IMR-90 (cell line): ENCODE results near the gene CEBPE. TPM values are rescaled to one million over a fixed set of nuclear protein-coding genes. Genes with fewer than 3 reads are reported as not detected.

Experiments
- ATAC-seq: fragments of 200-7000 bp; cut with Tn5 transposase; 2 replicates; pipeline ENCODE4 v1.9.1; 2020; ENCODE audit warnings: low read depth, mild to moderate bottlenecking, moderate library complexity
- BruUV-seq: library from RNA; stranded (reverse); fragments of 400-500 nt; replicated peaks from 2 replicates; lab custom pipeline; 2021; lab: Mats Ljungman, UMichigan
- CTCF ChIA-PET: fragments of 300-600 bp; formaldehyde crosslinking; extraction: SDS; loops from one replicate; lab custom pipeline; 2021; ENCODE audit warnings: antibody characterized with exemption; lab: Yijun Ruan, JAX
- POLR2A ChIA-PET: fragments of 300-600 bp; sonication (Branson Sonifier 250); formaldehyde crosslinking; loops from one replicate; lab custom pipeline; 2022; ENCODE audit warnings: antibody characterized with exemption; ENCODE audit not compliant: unreplicated experiment; lab: Charles Lee
- DNase-seq: peaks from one replicate; pipeline ENCODE4 v3.0.0; 2013
- H2AFZ ChIP-seq: replicated peaks from 2 replicates; pipeline ENCODE3; 2013; ENCODE audit warnings: low read length, mild to moderate bottlenecking; ENCODE audit not compliant: poor library complexity
- H2AK5ac ChIP-seq: 2 replicates; pipeline ENCODE4 v1.6.1; 2013; ENCODE audit warnings: low read depth, low read length, inconsistent platforms
- H2AK9ac ChIP-seq: replicated peaks from 2 replicates; pipeline ENCODE3; 2013; ENCODE audit warnings: mild to moderate bottlenecking, low read depth, low read length, moderate library complexity; ENCODE audit not compliant: poor library complexity
- H2BK120ac ChIP-seq: 2 replicates; pipeline ENCODE4 v1.6.1; 2013; ENCODE audit warnings: low read depth, low read length, inconsistent platforms
- H2BK15ac ChIP-seq: 3 replicates; pipeline ENCODE4 v1.6.1; 2013; ENCODE audit warnings: low read depth, low read length, inconsistent platforms
- H2BK20ac ChIP-seq: 2 replicates; pipeline ENCODE4 v1.6.1; 2013; ENCODE audit warnings: low read depth, mild to moderate bottlenecking, inconsistent platforms, low read length, moderate library complexity
- H2BK5ac ChIP-seq: 2 replicates; pipeline ENCODE4 v1.6.1; 2013; ENCODE audit warnings: mild to moderate bottlenecking, low read depth, low read length, inconsistent platforms; ENCODE audit not compliant: poor library complexity, severe bottlenecking
- H3K14ac ChIP-seq: replicated peaks from 2 replicates; pipeline ENCODE4 v1.6.1; 2013; ENCODE audit warnings: low read depth, low read length, inconsistent platforms
- H3K18ac ChIP-seq: 2 replicates; pipeline ENCODE4 v1.6.1; 2013; ENCODE audit warnings: low read depth, low read length, control low read depth
- H3K23ac ChIP-seq: 2 replicates; pipeline ENCODE4 v1.6.1; 2013; ENCODE audit warnings: low read depth, low read length, inconsistent platforms
- H3K27ac ChIP-seq: 2 replicates; pipeline ENCODE4 v1.5.1; 2013; ENCODE audit warnings: mild to moderate bottlenecking, control low read depth, low read length; ENCODE audit not compliant: insufficient read depth
- H3K27me3 ChIP-seq: 2 replicates; pipeline ENCODE4 v1.6.1; 2013; ENCODE audit warnings: low read length; ENCODE audit not compliant: control insufficient read depth, insufficient read depth
- H3K36me3 ChIP-seq: 2 replicates; pipeline ENCODE4 v1.6.1; 2013; ENCODE audit warnings: low read length, mixed read lengths; ENCODE audit not compliant: control insufficient read depth, insufficient read depth
- H3K4ac ChIP-seq: 2 replicates; pipeline ENCODE4 v1.6.1; 2013; ENCODE audit warnings: low read depth, low read length, inconsistent platforms
- H3K4me1 ChIP-seq: 2 replicates; pipeline ENCODE4 v1.6.1; 2013; ENCODE audit warnings: low read length, mixed read lengths; ENCODE audit not compliant: control insufficient read depth, insufficient read depth
- H3K4me2 ChIP-seq: 2 replicates; pipeline ENCODE4 v1.6.1; 2013; ENCODE audit warnings: low read depth, mild to moderate bottlenecking, control low read depth, low read length, moderate library complexity
- H3K4me3 ChIP-seq: 2 replicates; pipeline ENCODE4 v1.5.1; 2013; ENCODE audit warnings: low read depth, mild to moderate bottlenecking, control low read depth, low read length, moderate library complexity; ENCODE audit not compliant: insufficient read depth
- H3K56ac ChIP-seq: 2 replicates; pipeline ENCODE4 v1.6.1; 2013; ENCODE audit warnings: low read length, inconsistent platforms; ENCODE audit not compliant: insufficient read depth; ENCODE audit errors: extremely low read depth
- H3K79me1 ChIP-seq, 2 experiments: 2 replicates each; pipeline ENCODE4 v1.6.1; 2013; ENCODE audit warnings: low read length in 2 of 2, inconsistent platforms in 1 of 2, low read depth in 1 of 2
- H3K9ac ChIP-seq: 2 replicates; pipeline ENCODE4 v1.6.1; 2013; ENCODE audit warnings: low read depth, low read length, control low read depth
- H3K9me1 ChIP-seq: 2 replicates; pipeline ENCODE4 v1.6.1; 2013; ENCODE audit warnings: low read length, inconsistent platforms; ENCODE audit not compliant: insufficient read depth
- H3K9me3 ChIP-seq: 2 replicates; pipeline ENCODE4 v1.6.1; 2013; ENCODE audit warnings: low read length; ENCODE audit not compliant: control insufficient read depth, insufficient read depth
- H4K20me1 ChIP-seq: 2 replicates; pipeline ENCODE4 v1.6.1; 2013; ENCODE audit warnings: low read length, inconsistent platforms; ENCODE audit not compliant: insufficient read depth
- H4K5ac ChIP-seq: 2 replicates; pipeline ENCODE4 v1.6.1; 2013; ENCODE audit warnings: mild to moderate bottlenecking, low read depth, low read length, control low read depth
- H4K8ac ChIP-seq, 2 experiments: 2 replicates each; pipeline ENCODE4 v1.6.1; 2013; ENCODE audit warnings: low read depth in 2 of 2, low read length in 2 of 2, control low read depth in 1 of 2, inconsistent platforms in 1 of 2
- H4K91ac ChIP-seq: 2 replicates; pipeline ENCODE4 v1.6.1; 2013; ENCODE audit warnings: low read depth, low read length, inconsistent platforms; ENCODE audit not compliant: insufficient read depth
- CHD1 ChIP-seq: IDR thresholded peaks from 2 replicates; pipeline ENCODE4 v1.6.1; 2012; ENCODE audit warnings: low read depth, low read length, improper control_type of control experiment
- FOS ChIP-seq: fragments of 150-350 bp; IDR thresholded peaks from 2 replicates; pipeline ENCODE4 v1.6.1; 2016; ENCODE audit warnings: low read depth, low read length
- MAFK ChIP-seq: IDR thresholded peaks from 2 replicates; pipeline ENCODE4 v1.6.1; 2012; ENCODE audit warnings: low read depth, low read length, improper control_type of control experiment
- MXI1 ChIP-seq: IDR thresholded peaks from 2 replicates; pipeline ENCODE4 v1.6.1; 2012; ENCODE audit warnings: low read depth, mild to moderate bottlenecking, low read length, moderate library complexity, borderline replicate concordance
- NFE2L2 ChIP-seq: fragments of 150-350 bp; IDR thresholded peaks from 2 replicates; pipeline ENCODE4 v1.6.1; 2016; ENCODE audit warnings: low read depth, mild to moderate bottlenecking, low read length
- RAD21 ChIP-seq: IDR thresholded peaks from 2 replicates; pipeline ENCODE4 v1.6.1; 2012; ENCODE audit warnings: low read length, improper control_type of control experiment
- RCOR1 ChIP-seq: IDR thresholded peaks from 2 replicates; pipeline ENCODE4 v1.6.1; 2012; ENCODE audit warnings: mild to moderate bottlenecking, low read length, improper control_type of control experiment; ENCODE audit not compliant: insufficient replicate concordance
- SMC3 ChIP-seq: fragments of 150-350 bp; IDR thresholded peaks from 2 replicates; pipeline ENCODE4 v1.6.1; 2016; ENCODE audit warnings: low read depth, mild to moderate bottlenecking, antibody characterized with exemption, low read length, moderate library complexity
- WGBS, 2 experiments: methylation state at CpG; one replicate each; pipeline versions ENCODE4 v1.1.5 to v1.1.7; 2013; ENCODE audit warnings: missing lambda C conversion rate in 2 of 2; ENCODE audit not compliant: insufficient read length in 1 of 2; ENCODE audit errors: extremely low coverage in 2 of 2; 5-methylcytosine and 5-hydroxymethylcytosine counted together
- dilution Hi-C: fragments of 300-500 bp; cut with HindIII; formaldehyde crosslinking; loops from one replicate; pipeline ENCODE4 v1.14.3; 2018; ENCODE audit warnings: low sequenced_read_pairs; ENCODE audit not compliant: unreplicated experiment
- in situ Hi-C: fragments of 300-500 bp; cut with MboI; formaldehyde crosslinking; loops from 3 replicates; pipeline ENCODE4 v1.14.3; 2019; ENCODE audit warnings: low sequenced_read_pairs, inconsistent platforms, mixed read lengths
- intact Hi-C: fragments of 100-400 bp; cut with micrococcal nuclease; formaldehyde crosslinking; loops from 2 replicates; pipeline ENCODE4 v1.10.0; 2022
- polyA plus RNA-seq, 3 experiments: library from polyadenylated mRNA; depleted of rRNA; stranded (reverse); fragments of >200 nt; gene quantifications; 2 replicates each; pipeline ENCODE4 v1.2.3, GENCODE V29; 2012; ENCODE audit warnings: low replicate concordance in 1 of 3
- total RNA-seq: library from RNA; depleted of rRNA; stranded (reverse); fragments of >200 nt; gene quantifications from 2 replicates; pipeline ENCODE4 v1.2.3, GENCODE V29; 2012
- TF ChIP-seq, protein P1 (sequence below): conservative IDR thresholded peaks from 2 replicates; pipeline ENCODE4 v1.5.1; 2012; ENCODE audit warnings: mild to moderate bottlenecking, low read depth, low read length, improper control_type of control experiment
- TF ChIP-seq, protein P2 (sequence below): fragments of 150-350 bp; IDR thresholded peaks from 2 replicates; pipeline ENCODE4 v1.6.1; 2016; ENCODE audit warnings: low read depth, mild to moderate bottlenecking, low read length, moderate library complexity, borderline replicate concordance

Gene CEBPE
- total and polyA plus RNA-seq, 2 of the 4 experiments (the other 2 are of a cell fraction), result 0.05 TPM; not detected in 1

DNA sequence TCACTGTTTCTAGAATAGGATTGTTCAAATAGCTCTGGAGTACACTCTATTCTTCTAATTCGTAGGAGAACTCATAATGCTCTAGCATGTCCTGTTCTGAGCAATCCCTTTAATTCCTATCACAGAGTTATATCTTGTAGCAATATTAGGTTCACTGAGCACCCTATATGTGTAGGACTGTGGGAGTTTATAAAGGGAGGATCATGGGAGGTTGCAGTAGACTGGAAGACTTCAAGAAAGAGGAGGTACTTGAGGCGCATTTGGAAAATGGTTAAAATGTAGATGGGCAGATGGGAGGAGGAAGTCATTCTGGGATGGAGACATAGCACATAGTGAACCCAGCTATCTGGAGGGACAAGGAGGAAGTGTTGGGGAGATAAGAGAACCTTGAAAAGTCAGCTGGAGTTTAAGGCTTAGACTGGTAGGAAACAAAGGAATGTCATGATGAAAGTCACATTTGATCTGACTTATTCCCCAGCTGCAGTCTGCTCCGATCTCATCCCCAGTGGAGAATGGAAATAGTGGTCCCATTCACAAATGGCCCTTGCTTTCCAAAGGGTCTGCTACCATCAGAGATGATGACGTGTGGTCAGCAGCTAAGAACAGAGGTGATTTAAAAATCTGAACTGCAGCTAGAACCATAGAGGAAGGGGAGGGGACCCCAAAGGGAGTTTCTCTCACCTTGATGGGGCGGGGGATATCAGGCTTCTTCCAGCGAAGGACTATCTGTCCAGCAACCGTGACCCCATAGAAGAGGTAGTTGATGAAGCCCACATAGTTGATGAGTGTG, 10.1 kb upstream of the CEBPE start:
- CTCF ChIA-PET, result interaction anchor here (2.3 kb wide), 1 partner anchor 58 kb away, joined by 9 read pairs; no protein-coding TSS in a partner anchor
- DNase-seq (no peak), ATAC-seq (no peak)
- TF ChIP-seq RAD21 (no peak), MXI1 (no peak), CHD1 (no peak), SMC3 (no peak), FOS (no peak), NFE2L2 (no peak), MAFK (no peak), RCOR1 (no peak)
- TF ChIP-seq, protein P1, sequence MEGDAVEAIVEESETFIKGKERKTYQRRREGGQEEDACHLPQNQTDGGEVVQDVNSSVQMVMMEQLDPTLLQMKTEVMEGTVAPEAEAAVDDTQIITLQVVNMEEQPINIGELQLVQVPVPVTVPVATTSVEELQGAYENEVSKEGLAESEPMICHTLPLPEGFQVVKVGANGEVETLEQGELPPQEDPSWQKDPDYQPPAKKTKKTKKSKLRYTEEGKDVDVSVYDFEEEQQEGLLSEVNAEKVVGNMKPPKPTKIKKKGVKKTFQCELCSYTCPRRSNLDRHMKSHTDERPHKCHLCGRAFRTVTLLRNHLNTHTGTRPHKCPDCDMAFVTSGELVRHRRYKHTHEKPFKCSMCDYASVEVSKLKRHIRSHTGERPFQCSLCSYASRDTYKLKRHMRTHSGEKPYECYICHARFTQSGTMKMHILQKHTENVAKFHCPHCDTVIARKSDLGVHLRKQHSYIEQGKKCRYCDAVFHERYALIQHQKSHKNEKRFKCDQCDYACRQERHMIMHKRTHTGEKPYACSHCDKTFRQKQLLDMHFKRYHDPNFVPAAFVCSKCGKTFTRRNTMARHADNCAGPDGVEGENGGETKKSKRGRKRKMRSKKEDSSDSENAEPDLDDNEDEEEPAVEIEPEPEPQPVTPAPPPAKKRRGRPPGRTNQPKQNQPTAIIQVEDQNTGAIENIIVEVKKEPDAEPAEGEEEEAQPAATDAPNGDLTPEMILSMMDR, result no peak
- TF ChIP-seq, protein P2, sequence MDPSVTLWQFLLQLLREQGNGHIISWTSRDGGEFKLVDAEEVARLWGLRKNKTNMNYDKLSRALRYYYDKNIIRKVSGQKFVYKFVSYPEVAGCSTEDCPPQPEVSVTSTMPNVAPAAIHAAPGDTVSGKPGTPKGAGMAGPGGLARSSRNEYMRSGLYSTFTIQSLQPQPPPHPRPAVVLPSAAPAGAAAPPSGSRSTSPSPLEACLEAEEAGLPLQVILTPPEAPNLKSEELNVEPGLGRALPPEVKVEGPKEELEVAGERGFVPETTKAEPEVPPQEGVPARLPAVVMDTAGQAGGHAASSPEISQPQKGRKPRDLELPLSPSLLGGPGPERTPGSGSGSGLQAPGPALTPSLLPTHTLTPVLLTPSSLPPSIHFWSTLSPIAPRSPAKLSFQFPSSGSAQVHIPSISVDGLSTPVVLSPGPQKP, result no peak
- Histone ChIP-seq H4K8ac (no peak overlapping the region), H3K79me1 (no peaks in the 10 kb centered on the region), H3K4ac (no peak overlapping the region), H2AFZ (no peak overlapping the region), H2AK9ac (no peak overlapping the region), H2AK5ac (no peak overlapping the region), H3K36me3 (no peaks in the 10 kb centered on the region), H3K18ac (no peak overlapping the region), H2BK5ac (no peak overlapping the region), H2BK120ac (no peak overlapping the region), H3K4me3 (no peak overlapping the region), H3K23ac (no peak overlapping the region), H3K9me3 (no peaks in the 10 kb centered on the region), H2BK20ac (no peak overlapping the region), H4K20me1 (no peaks in the 10 kb centered on the region), H4K91ac (no peak overlapping the region), H3K9me1 (no peaks in the 10 kb centered on the region), H4K5ac (no peak overlapping the region), H3K4me2 (no peak overlapping the region), H3K27me3 (peaks cover 30% of the 10 kb centered on the region), H2BK15ac (no peak overlapping the region), H3K56ac (no peak overlapping the region), H3K14ac (no peak overlapping the region), H3K27ac (no peak overlapping the region), H3K4me1 (no peaks in the 10 kb centered on the region), H3K9ac (no peak overlapping the region)
- BruUV-seq, result no TSS peak
- WGBS, 2 experiments, result 83% methylated on average over 2 of the region's 7 CpGs; no CpG with 5 or more reads in 1 of the 2 experiments
- in situ Hi-C loops (loop anchor here (5.0 kb wide), 1 partner anchor 53 kb away; the partner anchor contains the start of gene SLC7A8), intact Hi-C loops (no loop called here), dilution Hi-C loops (no loop called here)
- POLR2A ChIA-PET, result no interaction called here
